Measurements from ENCODE around the gene CEP68.

Gene CEP68

GRCh38 chr2:65134158-65134557, 77.9 kb downstream of the CEP68 start:
- TF ChIP-seq CTCF (IDR thresholded peaks at IDR 0.05), result no peak

GRCh38 chr2:65136253-65136652, 80.0 kb downstream of the CEP68 start:
- no peak for TF ChIP-seq CTCF (IDR thresholded peaks at IDR 0.05)

Data from LNCAP (cell line).